MM.1S (cell line): ENCODE results near the gene ZBTB7C.

Experiments used
- DNase-seq: peaks from one replicate; pipeline ENCODE4 v3.0.0-alpha.2; 2015
- H2AFZ ChIP-seq: fragments of 300-600 bp; sonication (generic); 2 replicates; pipeline ENCODE4 v1.6.0; 2016; ENCODE audit warnings: antibody characterized with exemption, low read length
- H3F3A ChIP-seq: fragments of 300-600 bp; sonication (generic); 2 replicates; pipeline ENCODE4 v1.6.1; 2016; ENCODE audit warnings: mild to moderate bottlenecking, antibody characterized with exemption, low read length, moderate library complexity, mixed read lengths; ENCODE audit not compliant: insufficient read depth
- H3K27ac ChIP-seq: fragments of 300-600 bp; sonication (generic); 2 replicates; pipeline ENCODE4 v1.5.1; 2016; ENCODE audit warnings: mild to moderate bottlenecking, low read length
- H3K27me3 ChIP-seq: fragments of 300-600 bp; sonication (generic); replicated peaks from 2 replicates; pipeline ENCODE4 v1.6.0; 2016; ENCODE audit warnings: low read length; ENCODE audit not compliant: insufficient read depth
- H3K36me3 ChIP-seq: fragments of 300-600 bp; sonication (generic); replicated peaks from 2 replicates; pipeline ENCODE4 v1.6.1; 2016; ENCODE audit warnings: mild to moderate bottlenecking, low read length, mixed read lengths; ENCODE audit not compliant: insufficient read depth
- H3K4me1 ChIP-seq: fragments of 300-600 bp; sonication (generic); 2 replicates; pipeline ENCODE4 v1.6.1; 2016; ENCODE audit warnings: low read length, mixed read lengths
- H3K4me2 ChIP-seq: fragments of 300-600 bp; sonication (generic); 2 replicates; pipeline ENCODE4 v1.6.0; 2016; ENCODE audit warnings: low read depth, low read length
- H3K4me3 ChIP-seq: fragments of 300-600 bp; sonication (generic); 2 replicates; pipeline ENCODE4 v1.5.1; 2016; ENCODE audit warnings: low read length, mixed read lengths
- H3K79me2 ChIP-seq: fragments of 300-600 bp; sonication (generic); 2 replicates; pipeline ENCODE4 v1.6.1; 2016; ENCODE audit warnings: mixed run types, low read length, mixed read lengths
- H3K9ac ChIP-seq: fragments of 300-600 bp; sonication (generic); 2 replicates; pipeline ENCODE4 v1.6.1; 2016; ENCODE audit warnings: low read length, mixed read lengths
- H3K9me2 ChIP-seq: fragments of 300-600 bp; sonication (generic); replicated peaks from 2 replicates; pipeline ENCODE4 v1.6.1; 2016; ENCODE audit warnings: mild to moderate bottlenecking, low read length, mixed read lengths; ENCODE audit not compliant: insufficient read depth
- H3K9me3 ChIP-seq: fragments of 300-600 bp; sonication (generic); replicated peaks from 2 replicates; pipeline ENCODE4 v1.6.1; 2016; ENCODE audit warnings: mild to moderate bottlenecking, low read length, mixed read lengths; ENCODE audit not compliant: insufficient read depth
- H4K20me1 ChIP-seq: fragments of 300-600 bp; sonication (generic); 2 replicates; pipeline ENCODE4 v1.6.1; 2016; ENCODE audit warnings: mild to moderate bottlenecking, low read length, moderate library complexity, mixed read lengths; ENCODE audit not compliant: insufficient read depth
- EZH2 ChIP-seq: fragments of 300-600 bp; sonication (generic); optimal IDR thresholded peaks from 2 replicates; pipeline ENCODE3; 2017; ENCODE audit warnings: low read depth, mild to moderate bottlenecking, antibody characterized with exemption, low read length, mixed read lengths
- EZH2phosphoT487 ChIP-seq: fragments of 300-600 bp; sonication (generic); IDR thresholded peaks from 2 replicates; pipeline ENCODE4 v1.6.1; 2018; ENCODE audit warnings: antibody characterized with exemption, low read length
- TF ChIP-seq, protein P1 (sequence below): fragments of 300-600 bp; sonication (generic); IDR thresholded peaks from 2 replicates; pipeline ENCODE4 v1.5.1; 2016; ENCODE audit warnings: antibody characterized with exemption, low read length, mixed read lengths

Gene ZBTB7C

DNA sequence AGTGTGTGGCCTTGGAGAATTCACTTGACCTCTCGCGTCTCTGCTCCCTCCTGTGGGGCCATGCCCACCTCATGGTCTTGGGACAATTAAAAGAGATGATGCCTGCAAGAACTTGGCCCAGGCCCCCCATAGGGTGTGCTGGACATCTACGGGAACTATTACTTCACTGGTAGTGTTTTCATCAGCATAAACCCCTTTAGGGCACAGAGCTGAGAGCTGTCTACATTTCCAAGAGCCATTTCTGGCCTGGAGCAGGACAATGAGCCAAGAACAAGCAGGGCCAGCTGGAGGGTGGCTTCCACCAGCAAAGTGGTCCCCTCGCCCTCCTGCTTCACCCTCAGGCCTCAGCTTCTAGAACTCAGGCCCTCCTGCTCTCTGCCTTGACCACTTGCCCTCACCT lies 232.3 kb downstream of the ZBTB7C start:
- Histone ChIP-seq H2AFZ (no peak overlapping the region), H3K9me3 (no peaks in the 10 kb centered on the region), H3K4me2 (no peak overlapping the region), H3K9ac (no peak overlapping the region), H3F3A (no peaks in the 10 kb centered on the region), H3K79me2 (no peaks in the 10 kb centered on the region), H3K27ac (no peak overlapping the region), H3K9me2 (no peaks in the 10 kb centered on the region), H3K4me1 (no peaks in the 10 kb centered on the region), H3K4me3 (no peak overlapping the region), H4K20me1 (no peaks in the 10 kb centered on the region), H3K36me3 (no peaks in the 10 kb centered on the region), H3K27me3 (no peaks in the 10 kb centered on the region)
- no peak for DNase-seq
- TF ChIP-seq EZH2phosphoT487 = no peak
- TF ChIP-seq, protein P1, sequence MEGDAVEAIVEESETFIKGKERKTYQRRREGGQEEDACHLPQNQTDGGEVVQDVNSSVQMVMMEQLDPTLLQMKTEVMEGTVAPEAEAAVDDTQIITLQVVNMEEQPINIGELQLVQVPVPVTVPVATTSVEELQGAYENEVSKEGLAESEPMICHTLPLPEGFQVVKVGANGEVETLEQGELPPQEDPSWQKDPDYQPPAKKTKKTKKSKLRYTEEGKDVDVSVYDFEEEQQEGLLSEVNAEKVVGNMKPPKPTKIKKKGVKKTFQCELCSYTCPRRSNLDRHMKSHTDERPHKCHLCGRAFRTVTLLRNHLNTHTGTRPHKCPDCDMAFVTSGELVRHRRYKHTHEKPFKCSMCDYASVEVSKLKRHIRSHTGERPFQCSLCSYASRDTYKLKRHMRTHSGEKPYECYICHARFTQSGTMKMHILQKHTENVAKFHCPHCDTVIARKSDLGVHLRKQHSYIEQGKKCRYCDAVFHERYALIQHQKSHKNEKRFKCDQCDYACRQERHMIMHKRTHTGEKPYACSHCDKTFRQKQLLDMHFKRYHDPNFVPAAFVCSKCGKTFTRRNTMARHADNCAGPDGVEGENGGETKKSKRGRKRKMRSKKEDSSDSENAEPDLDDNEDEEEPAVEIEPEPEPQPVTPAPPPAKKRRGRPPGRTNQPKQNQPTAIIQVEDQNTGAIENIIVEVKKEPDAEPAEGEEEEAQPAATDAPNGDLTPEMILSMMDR = no peak
- TF ChIP-seq EZH2 = no peak

DNA sequence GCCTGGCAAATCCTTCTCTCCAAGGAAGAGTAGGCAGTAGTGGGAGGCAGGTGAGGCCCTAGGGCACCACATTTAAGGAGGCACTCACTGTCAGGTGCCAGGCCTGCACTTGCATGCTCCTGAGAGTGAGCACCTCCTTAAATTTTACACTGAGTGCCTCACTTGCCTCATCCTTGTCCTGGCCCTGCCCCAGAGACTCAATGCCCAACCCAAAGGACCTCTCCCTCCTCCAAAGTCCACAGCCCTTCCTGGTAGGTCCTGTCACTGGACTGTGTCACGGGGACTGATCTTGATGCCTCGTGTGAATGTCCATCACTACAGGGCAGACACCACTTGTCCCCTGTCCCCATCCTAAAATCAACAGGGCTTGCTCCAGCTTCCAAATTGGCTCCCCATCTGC lies 235.6 kb downstream of the ZBTB7C start:
- Histone ChIP-seq H3K27ac (no peak overlapping the region), H3K79me2 (no peaks in the 10 kb centered on the region), H3K27me3 (no peaks in the 10 kb centered on the region), H3K9ac (no peak overlapping the region), H3K9me3 (no peaks in the 10 kb centered on the region), H3K36me3 (no peaks in the 10 kb centered on the region), H4K20me1 (no peaks in the 10 kb centered on the region), H3K9me2 (no peaks in the 10 kb centered on the region), H3K4me3 (no peak overlapping the region), H3F3A (no peaks in the 10 kb centered on the region), H2AFZ (no peak overlapping the region), H3K4me1 (no peaks in the 10 kb centered on the region), H3K4me2 (no peak overlapping the region)
- no peak for DNase-seq
- TF ChIP-seq EZH2 (no peak), EZH2phosphoT487 (no peak)
- TF ChIP-seq, protein P1 = no peak

DNA sequence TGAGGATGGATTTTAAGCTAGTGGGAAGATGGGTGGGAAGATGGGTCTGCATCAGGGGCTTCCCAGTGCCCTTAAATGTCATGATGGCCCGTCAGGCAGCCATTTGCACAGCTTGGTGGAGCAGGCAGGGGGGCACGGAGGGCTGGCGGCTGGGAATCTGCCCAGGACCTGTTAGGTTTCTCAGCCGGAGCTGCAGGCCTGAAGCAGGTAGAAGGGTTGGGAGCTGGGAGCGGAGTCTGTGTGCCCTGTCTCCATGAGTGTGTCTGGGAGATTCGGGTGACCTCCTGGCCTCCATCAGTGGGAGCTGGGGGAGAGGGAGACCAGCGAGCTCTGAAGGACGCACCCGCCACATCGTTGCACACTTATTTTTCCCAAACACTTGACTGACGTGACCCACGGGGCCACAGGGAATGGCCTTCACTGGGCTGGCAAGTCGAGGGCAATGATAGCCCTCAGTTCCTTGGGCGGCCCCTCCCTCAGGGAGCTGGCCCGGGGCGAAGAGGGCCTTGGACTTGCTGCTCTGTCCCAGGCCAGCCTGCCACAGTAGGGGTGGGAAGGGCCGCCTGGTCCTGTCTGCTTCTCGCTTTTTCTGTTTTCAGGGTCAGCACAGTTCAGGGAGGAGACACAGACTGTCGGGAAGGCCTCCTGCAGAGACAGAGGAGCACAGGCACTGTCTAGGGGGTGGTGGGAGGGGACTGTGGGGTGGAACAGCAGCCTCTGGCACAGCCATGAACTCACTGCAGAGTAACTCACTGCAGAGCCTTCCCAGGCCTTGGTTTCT lies 236.8 kb downstream of the ZBTB7C start:
- Histone ChIP-seq H3K9ac (no peak overlapping the region), H3K4me1 (no peaks in the 10 kb centered on the region), H4K20me1 (no peaks in the 10 kb centered on the region), H3K79me2 (no peaks in the 10 kb centered on the region), H3K4me2 (no peak overlapping the region), H3K9me3 (no peaks in the 10 kb centered on the region), H3K36me3 (no peaks in the 10 kb centered on the region), H2AFZ (no peak overlapping the region), H3K27ac (no peak overlapping the region), H3F3A (no peaks in the 10 kb centered on the region), H3K9me2 (no peaks in the 10 kb centered on the region), H3K4me3 (no peak overlapping the region), H3K27me3 (no peaks in the 10 kb centered on the region)
- DNase-seq = no peak
- TF ChIP-seq, protein P1 = no peak
- TF ChIP-seq EZH2phosphoT487 = no peak
- no peak for TF ChIP-seq EZH2
